ENCODE measurements around the gene CBLIF.
A peak's percentile ranks its signal among the peaks of the same experiment; 100 is the strongest.

GRCh38 chr11:59866397-59866796 lies 21.1 kb upstream of the CBLIF start, which contains the start of gene TCN1:
- TF ChIP-seq CTCF (IDR thresholded peaks at IDR 0.05; ENCODE audit: control extremely low read depth in 1 of 3, insufficient read depth in 1 of 3, low read depth in 1 of 3, low read length in 3 of 3) = no peak
- TF ChIP-seq RNF2 (IDR thresholded peaks at IDR 0.05; ENCODE audit: borderline replicate concordance, low read depth, low read length, missing control alignments, poor library complexity, severe bottlenecking) = no peak
- no peak for TF ChIP-seq POLR2A (IDR thresholded peaks at IDR 0.05; ENCODE audit: control extremely low read depth in 1 of 2, low read depth in 2 of 2, low read length in 2 of 2)
- TF ChIP-seq KDM1A (IDR thresholded peaks at IDR 0.05; ENCODE audit: borderline replicate concordance, low read length) = no peak
- no peak for TF ChIP-seq EP300 (IDR thresholded peaks at IDR 0.05; ENCODE audit: borderline replicate concordance in 1 of 2, low read depth in 2 of 2, low read length in 2 of 2)
- TF ChIP-seq ATF3 (IDR thresholded peaks at IDR 0.05; ENCODE audit: insufficient read depth, low read depth, low read length) = no peak
- no peak for TF ChIP-seq POLR2AphosphoS5 (IDR thresholded peaks at IDR 0.05; ENCODE audit: low read depth, low read length)
- no peak for TF ChIP-seq RAD21 (IDR thresholded peaks at IDR 0.05 in 1 of 2, conservative IDR thresholded peaks at IDR 0.05 in 1 of 2; ENCODE audit: low read depth in 2 of 2, low read length in 2 of 2)
- TF ChIP-seq BCL11A (IDR thresholded peaks at IDR 0.05; ENCODE audit: low read depth in 2 of 2, low read length in 2 of 2) = no peak
- peak; percentile 81 for TF ChIP-seq CEBPB (IDR thresholded peaks at IDR 0.05; ENCODE audit: low read depth, low read length)
- no peak for TF ChIP-seq CREB1 (IDR thresholded peaks at IDR 0.05)

All from H1 (cell line).